Panc1 (cell line): ENCODE measurements around the gene UBE2U. TPM values are rescaled to one million over a fixed set of nuclear protein-coding genes. Genes with fewer than 3 reads are reported as not detected.

ENCODE experiments used
- ATAC-seq: fragments of 200-7000 bp; cut with Tn5 transposase; 2 replicates; pipeline ENCODE4 v1.9.1; 2020; ENCODE audit warnings: mild to moderate bottlenecking, moderate library complexity
- BruUV-seq: library from RNA; stranded (reverse); fragments of 400-500 nt; replicated peaks from 2 replicates; lab custom pipeline; 2021; lab: Mats Ljungman, UMichigan
- CTCF ChIA-PET: fragments of 300-600 bp; sonication (Branson Sonifier 250); formaldehyde crosslinking; loops from one replicate; lab custom pipeline; 2022; ENCODE audit warnings: antibody characterized with exemption; lab: Charles Lee
- POLR2A ChIA-PET: fragments of 300-600 bp; sonication (Branson Sonifier 250); formaldehyde crosslinking; loops from one replicate; lab custom pipeline; 2022; ENCODE audit warnings: antibody characterized with exemption; lab: Charles Lee
- DNase-seq: peaks from one replicate; pipeline ENCODE4 v3.0.0-alpha.2; 2010; ENCODE audit warnings: low read depth, low spot score
- H3K27ac ChIP-seq: 2 replicates; pipeline ENCODE4 v1.5.1; 2011; ENCODE audit warnings: mild to moderate bottlenecking, low read length, inconsistent platforms
- H3K27me3 ChIP-seq: fragments of 200-500 bp; sonication (Bioruptor generic); 2 replicates; pipeline ENCODE4 v1.6.0; 2014; ENCODE audit warnings: low read length, inconsistent platforms; ENCODE audit not compliant: control insufficient read depth, insufficient read depth
- H3K36me3 ChIP-seq: fragments of 200-500 bp; sonication (Bioruptor generic); 2 replicates; pipeline ENCODE4 v1.5.1; 2014; ENCODE audit warnings: inconsistent platforms, mild to moderate bottlenecking, low read length, moderate library complexity; ENCODE audit not compliant: control insufficient read depth, insufficient read depth
- H3K4me1 ChIP-seq: 2 replicates; pipeline ENCODE4 v1.5.1; 2011; ENCODE audit warnings: inconsistent platforms, mild to moderate bottlenecking, low read length, moderate library complexity; ENCODE audit not compliant: control insufficient read depth, insufficient read depth
- H3K4me3 ChIP-seq, 2 experiments: 2 replicates each; pipeline ENCODE4 v1.5.1; 2011 to 2012; ENCODE audit warnings: low read depth in 2 of 2, low read length in 2 of 2, mild to moderate bottlenecking in 2 of 2, inconsistent platforms in 1 of 2, moderate library complexity in 1 of 2
- H3K9me3 ChIP-seq: fragments of 200-500 bp; sonication (Bioruptor generic); 2 replicates; pipeline ENCODE4 v1.5.1; 2014; ENCODE audit warnings: low read depth, mild to moderate bottlenecking, inconsistent platforms, low read length, moderate library complexity; ENCODE audit not compliant: control insufficient read depth, insufficient read depth
- POLR2AphosphoS5 ChIP-seq: IDR thresholded peaks from 2 replicates; pipeline ENCODE4 v1.6.1; 2012; ENCODE audit warnings: mild to moderate bottlenecking, low read depth, low read length, moderate library complexity
- SIN3A ChIP-seq: IDR thresholded peaks from 2 replicates; pipeline ENCODE4 v1.6.1; 2012; ENCODE audit warnings: low read depth, mild to moderate bottlenecking, low read length, moderate library complexity, borderline replicate concordance; ENCODE audit not compliant: insufficient read depth
- TCF7L2 ChIP-seq: IDR thresholded peaks from 2 replicates; pipeline ENCODE4 v1.6.1; 2011; ENCODE audit warnings: mild to moderate bottlenecking, low read depth, low read length, inconsistent platforms
- in situ Hi-C: cut with HindIII; loops from 2 replicates; pipeline ENCODE4 v1.10.0; 2016; ENCODE audit warnings: low sequenced_read_pairs, low pct_unique_long_range_greater_than_20kb
- intact Hi-C: fragments of 100-400 bp; cut with micrococcal nuclease; formaldehyde crosslinking; loops from one replicate; pipeline ENCODE4 v1.10.0; 2022; ENCODE audit not compliant: unreplicated experiment
- total RNA-seq: library from RNA; stranded (reverse); gene quantifications from one replicate; pipeline ENCODE4 v1.2.1, GENCODE V29; 2021; ENCODE audit not compliant: unreplicated experiment
- TF ChIP-seq, protein P1 (sequence below), 2 experiments: IDR thresholded peaks; 2 replicates each; pipeline ENCODE4 v1.6.1; 2011 to 2012; ENCODE audit warnings: low read depth in 2 of 2, control low read depth in 1 of 2, low read length in 1 of 2, mild to moderate bottlenecking in 1 of 2, moderate library complexity in 1 of 2; ENCODE audit not compliant: insufficient read depth in 1 of 2
- TF ChIP-seq, protein P2 (sequence below): fragments of 450-650 bp; IDR thresholded peaks from 2 replicates; pipeline ENCODE4 v1.5.1; 2017; ENCODE audit warnings: mild to moderate bottlenecking

UBE2U gene
- total RNA-seq, 1 experiment from 2014 or later: not detected

DNA sequence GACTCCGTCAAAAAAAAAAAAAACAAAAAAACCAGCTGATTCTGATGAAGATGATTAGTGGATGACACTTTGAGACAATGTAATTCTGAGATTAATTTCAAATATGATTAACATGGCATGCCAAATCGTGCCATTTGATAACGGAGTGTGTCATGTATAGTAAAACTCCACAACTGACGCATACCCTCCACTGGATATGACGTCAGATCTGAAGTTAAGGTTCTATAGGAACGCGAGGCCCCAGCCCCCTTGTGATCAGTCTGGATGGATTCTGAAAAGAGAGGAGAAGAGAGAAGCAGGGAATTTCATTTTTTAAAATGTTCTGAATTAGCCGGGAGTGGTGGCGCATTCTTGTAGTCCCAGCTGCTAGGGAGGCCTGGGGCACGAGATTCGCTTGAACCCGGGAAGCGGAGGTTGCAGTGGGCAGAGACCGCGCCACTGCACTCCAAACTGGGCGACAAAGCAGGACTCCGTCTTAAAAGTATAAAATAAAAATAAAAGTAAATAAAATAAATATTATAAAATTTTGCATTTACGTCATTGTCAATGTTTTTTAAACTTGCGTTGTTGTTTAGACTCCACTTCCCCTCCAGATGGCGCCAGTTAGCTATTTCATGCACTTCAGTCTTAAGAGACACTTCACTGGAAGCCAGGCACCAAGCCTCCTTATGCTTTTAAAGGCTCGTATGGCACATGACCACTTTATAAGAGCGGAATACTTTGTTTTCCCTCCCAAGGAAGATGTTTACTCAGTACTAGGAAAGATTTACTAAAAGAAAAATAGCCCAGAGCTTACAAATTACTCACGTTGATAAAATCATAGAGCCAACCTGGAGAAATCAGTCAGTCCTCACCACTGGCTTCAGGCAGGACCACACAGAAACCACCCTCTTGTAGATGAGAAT is 65.5 kb downstream of the UBE2U start:
- peaks cover 4% of the 10 kb centered on the region; the same call in 1 of the 2 replicates for H3K9me3 ChIP-seq
- POLR2A ChIA-PET: no interaction called here
- peak overlapping the region in 1 of 2 experiments; percentile 28; a peak in 2 of 4 replicates for H3K4me3 ChIP-seq
- no peaks in the 10 kb centered on the region for H3K36me3 ChIP-seq
- no peaks in the 10 kb centered on the region; the same call in 1 of the 2 replicates for H3K27me3 ChIP-seq
- peak overlapping the region; percentile 69 for H3K27ac ChIP-seq
- CTCF ChIA-PET: no interaction called here
- ATAC-seq (peak; percentile 97), DNase-seq (peak; percentile 61)
- intact Hi-C loops: loop anchor here (1.0 to 5.0 kb wide), 3 partner anchors 203 to 555 kb away; partner anchors contain the start of gene CACHD1
- TF ChIP-seq, protein P1, sequence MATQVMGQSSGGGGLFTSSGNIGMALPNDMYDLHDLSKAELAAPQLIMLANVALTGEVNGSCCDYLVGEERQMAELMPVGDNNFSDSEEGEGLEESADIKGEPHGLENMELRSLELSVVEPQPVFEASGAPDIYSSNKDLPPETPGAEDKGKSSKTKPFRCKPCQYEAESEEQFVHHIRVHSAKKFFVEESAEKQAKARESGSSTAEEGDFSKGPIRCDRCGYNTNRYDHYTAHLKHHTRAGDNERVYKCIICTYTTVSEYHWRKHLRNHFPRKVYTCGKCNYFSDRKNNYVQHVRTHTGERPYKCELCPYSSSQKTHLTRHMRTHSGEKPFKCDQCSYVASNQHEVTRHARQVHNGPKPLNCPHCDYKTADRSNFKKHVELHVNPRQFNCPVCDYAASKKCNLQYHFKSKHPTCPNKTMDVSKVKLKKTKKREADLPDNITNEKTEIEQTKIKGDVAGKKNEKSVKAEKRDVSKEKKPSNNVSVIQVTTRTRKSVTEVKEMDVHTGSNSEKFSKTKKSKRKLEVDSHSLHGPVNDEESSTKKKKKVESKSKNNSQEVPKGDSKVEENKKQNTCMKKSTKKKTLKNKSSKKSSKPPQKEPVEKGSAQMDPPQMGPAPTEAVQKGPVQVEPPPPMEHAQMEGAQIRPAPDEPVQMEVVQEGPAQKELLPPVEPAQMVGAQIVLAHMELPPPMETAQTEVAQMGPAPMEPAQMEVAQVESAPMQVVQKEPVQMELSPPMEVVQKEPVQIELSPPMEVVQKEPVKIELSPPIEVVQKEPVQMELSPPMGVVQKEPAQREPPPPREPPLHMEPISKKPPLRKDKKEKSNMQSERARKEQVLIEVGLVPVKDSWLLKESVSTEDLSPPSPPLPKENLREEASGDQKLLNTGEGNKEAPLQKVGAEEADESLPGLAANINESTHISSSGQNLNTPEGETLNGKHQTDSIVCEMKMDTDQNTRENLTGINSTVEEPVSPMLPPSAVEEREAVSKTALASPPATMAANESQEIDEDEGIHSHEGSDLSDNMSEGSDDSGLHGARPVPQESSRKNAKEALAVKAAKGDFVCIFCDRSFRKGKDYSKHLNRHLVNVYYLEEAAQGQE (IDR thresholded peaks at IDR 0.05; ENCODE audit: insufficient read depth in 1 of 2, low read depth in 2 of 2, low read length in 1 of 2): no peak
- TF ChIP-seq SIN3A (no peak), POLR2AphosphoS5 (no peak), TCF7L2 (no peak)
- TF ChIP-seq, protein P2, sequence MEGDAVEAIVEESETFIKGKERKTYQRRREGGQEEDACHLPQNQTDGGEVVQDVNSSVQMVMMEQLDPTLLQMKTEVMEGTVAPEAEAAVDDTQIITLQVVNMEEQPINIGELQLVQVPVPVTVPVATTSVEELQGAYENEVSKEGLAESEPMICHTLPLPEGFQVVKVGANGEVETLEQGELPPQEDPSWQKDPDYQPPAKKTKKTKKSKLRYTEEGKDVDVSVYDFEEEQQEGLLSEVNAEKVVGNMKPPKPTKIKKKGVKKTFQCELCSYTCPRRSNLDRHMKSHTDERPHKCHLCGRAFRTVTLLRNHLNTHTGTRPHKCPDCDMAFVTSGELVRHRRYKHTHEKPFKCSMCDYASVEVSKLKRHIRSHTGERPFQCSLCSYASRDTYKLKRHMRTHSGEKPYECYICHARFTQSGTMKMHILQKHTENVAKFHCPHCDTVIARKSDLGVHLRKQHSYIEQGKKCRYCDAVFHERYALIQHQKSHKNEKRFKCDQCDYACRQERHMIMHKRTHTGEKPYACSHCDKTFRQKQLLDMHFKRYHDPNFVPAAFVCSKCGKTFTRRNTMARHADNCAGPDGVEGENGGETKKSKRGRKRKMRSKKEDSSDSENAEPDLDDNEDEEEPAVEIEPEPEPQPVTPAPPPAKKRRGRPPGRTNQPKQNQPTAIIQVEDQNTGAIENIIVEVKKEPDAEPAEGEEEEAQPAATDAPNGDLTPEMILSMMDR: peak; percentile 80
- in situ Hi-C loops: no loop called here
- BruUV-seq: no TSS peak
- H3K4me1 ChIP-seq: peaks cover 13% of the 10 kb centered on the region

- in situ Hi-C loops: no loop called here
- TF ChIP-seq, protein P2: no peak
- TF ChIP-seq POLR2AphosphoS5: no peak
- no peak for TF ChIP-seq TCF7L2
- no peak for TF ChIP-seq SIN3A
- TF ChIP-seq, protein P1 (IDR thresholded peaks at IDR 0.05; ENCODE audit: insufficient read depth in 1 of 2, low read depth in 2 of 2, low read length in 1 of 2): no peak
- peaks cover 13% of the 10 kb centered on the region for H3K4me1 ChIP-seq
- no peaks in the 10 kb centered on the region; the same call in 1 of the 2 replicates for H3K27me3 ChIP-seq
- DNase-seq (no peak), ATAC-seq (peak; percentile 23; the same call in 1 of the 2 replicates)
- ChIA-PET CTCF (no interaction called here), POLR2A (no interaction called here)
- peak overlapping the region; percentile 69 for H3K27ac ChIP-seq
- intact Hi-C loops: loop anchor here (1.0 to 5.0 kb wide), 3 partner anchors 203 to 555 kb away; partner anchors contain the start of gene CACHD1
- H3K36me3 ChIP-seq: no peaks in the 10 kb centered on the region
- no peak overlapping the region for H3K4me3 ChIP-seq
- no TSS peak for BruUV-seq
- peaks cover 4% of the 10 kb centered on the region; the same call in 1 of the 2 replicates for H3K9me3 ChIP-seq
Observed at GRCh38 chr1:64269558-64269884, 66.1 kb downstream of the UBE2U start.
